ENCODE data around the gene RPP25L.

RPP25L gene

GRCh38 chr9:34611251-34611810 is 566 bp downstream of the RPP25L start:
- DNase-seq (ENCODE audit: low spot score), result peak; percentile 29

- no peak for DNase-seq (ENCODE audit: low spot score)
Measured at GRCh38 chr9:34610434-34611206, 1.3 kb downstream of the RPP25L start.

DNA sequence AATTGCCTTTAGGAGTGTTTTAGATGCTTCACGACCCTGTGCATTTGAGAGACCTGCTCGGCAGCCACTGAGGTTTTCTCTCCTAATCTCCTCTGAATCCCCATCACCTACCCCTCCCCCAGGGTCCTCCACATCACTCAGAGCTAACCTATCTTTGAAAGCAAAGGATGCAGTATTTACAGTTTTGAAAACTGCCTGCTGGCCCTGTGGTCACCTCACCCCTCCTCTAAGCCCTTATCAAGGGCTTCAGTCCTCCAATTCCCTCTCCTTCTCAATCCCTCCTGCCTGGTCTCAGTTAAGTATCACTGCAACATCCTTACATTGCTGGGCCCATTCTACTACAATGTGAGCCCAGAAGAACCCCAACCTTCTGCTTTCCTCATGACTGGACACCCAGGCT is 4.6 kb downstream of the RPP25L start:
- DNase-seq (ENCODE audit: low spot score), result no peak

GRCh38 chr9:34606905-34607304 is 5.0 kb downstream of the RPP25L start:
- DNase-seq (ENCODE audit: low spot score), result no peak

- no peak for DNase-seq (ENCODE audit: low spot score)
Measured at GRCh38 chr9:34606190-34606589, 5.7 kb downstream of the RPP25L start.

- peak; percentile 83 for DNase-seq (ENCODE audit: low spot score)
Measured at GRCh38 chr9:34603610-34604231, 8.2 kb downstream of the RPP25L start.

- DNase-seq (ENCODE audit: low spot score), result no peak
Measured at GRCh38 chr9:34601937-34602573, 9.8 kb downstream of the RPP25L start.

DNA sequence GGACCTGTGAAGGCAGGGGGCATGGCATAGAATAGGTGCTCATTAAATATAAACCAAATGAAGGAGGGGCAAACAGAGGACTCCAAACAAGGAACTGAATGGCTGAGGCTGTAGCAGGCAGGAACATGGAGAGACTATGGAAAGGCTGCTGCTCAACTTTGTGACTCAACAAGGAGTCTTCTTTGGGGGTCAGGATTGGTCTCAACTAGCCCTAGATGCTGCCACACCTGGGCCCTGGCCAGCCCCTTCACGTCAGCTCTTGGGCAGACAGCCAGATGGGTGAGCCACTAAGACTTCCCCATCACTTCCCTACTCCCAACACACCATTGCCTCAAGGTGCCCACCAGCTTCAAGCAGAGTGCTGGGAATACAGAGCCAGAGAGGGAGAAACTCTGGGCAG is 11.0 kb downstream of the RPP25L start:
- DNase-seq (ENCODE audit: low spot score), result no peak

DNA sequence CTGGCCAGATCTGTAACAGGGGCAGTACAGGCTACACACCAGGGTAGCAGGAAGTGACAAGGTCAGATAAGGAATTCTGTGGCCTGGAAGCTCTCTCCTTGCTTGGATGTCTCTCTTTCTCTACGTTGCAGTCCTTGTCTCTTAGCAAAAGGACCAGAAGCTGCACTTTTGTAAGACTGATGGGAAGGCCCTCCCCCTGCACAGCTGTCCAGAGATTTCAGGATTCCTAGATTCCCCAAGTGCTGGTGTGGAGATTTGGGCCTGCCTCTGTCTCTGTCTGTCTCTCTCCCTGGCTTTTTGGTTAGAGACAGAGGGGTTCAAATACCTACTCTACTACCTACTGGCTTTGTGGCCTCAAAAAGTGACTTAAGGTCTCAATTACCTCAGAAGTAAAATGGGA is 12.4 kb downstream of the RPP25L start:
- no peak for DNase-seq (ENCODE audit: low spot score)

DNA sequence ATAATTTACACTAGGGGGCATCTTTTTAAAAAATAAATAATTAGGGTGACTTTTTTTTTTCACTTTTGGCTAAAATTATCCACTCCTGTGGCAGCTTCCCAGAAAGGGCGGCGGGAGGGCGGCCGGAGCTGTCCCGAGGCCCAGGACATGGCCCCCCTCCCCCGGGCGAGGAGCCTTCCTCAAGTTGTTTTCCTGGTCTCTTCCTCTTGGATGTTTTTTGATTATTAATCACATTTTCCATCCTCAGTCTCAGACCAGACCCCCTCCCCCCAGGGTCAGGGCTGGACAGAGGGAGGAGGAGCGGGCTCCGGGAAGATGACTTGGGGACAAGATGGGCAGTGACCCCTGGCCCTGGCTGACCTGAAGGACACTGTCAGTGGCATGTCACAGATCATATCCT is 17.7 kb downstream of the RPP25L start:
- no peak for DNase-seq (ENCODE audit: low spot score)

DNA sequence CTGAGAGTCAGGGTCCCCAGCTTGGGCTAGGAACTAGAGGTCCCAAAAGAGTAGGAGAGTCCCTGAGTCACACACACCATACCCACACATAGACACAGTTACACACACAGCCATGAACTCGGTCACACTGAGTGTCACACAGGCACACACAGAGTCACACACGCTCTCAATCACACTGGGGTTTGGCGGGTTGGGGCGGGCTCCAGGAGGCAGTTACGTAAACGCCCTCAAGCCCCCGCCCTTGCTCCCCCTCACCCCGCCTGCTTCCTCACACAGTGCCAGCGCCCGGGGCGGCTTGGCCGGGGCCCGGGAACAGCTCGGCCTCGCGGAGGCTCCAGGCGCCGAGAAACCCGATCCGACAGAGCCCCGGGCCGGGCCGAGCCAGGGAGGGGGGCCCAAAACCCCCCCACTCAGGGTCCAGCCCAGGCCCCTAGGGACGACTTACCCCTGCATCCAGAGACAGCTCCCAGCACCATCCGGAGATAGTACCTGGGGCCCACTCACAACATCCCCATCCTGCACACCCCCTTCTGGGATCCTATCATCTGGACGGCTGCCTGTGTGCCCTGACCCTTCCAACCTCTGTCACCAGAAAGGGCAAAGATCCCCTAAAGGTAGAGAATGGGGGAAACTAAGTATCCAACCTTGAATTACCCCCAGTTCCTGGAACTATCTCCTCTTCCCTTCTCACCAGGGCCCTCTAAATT is 18.8 kb downstream of the RPP25L start:
- no peak for DNase-seq (ENCODE audit: low spot score)

- DNase-seq (ENCODE audit: low spot score), result no peak
Measured at GRCh38 chr9:34591917-34592866, 19.7 kb downstream of the RPP25L start.

DNA sequence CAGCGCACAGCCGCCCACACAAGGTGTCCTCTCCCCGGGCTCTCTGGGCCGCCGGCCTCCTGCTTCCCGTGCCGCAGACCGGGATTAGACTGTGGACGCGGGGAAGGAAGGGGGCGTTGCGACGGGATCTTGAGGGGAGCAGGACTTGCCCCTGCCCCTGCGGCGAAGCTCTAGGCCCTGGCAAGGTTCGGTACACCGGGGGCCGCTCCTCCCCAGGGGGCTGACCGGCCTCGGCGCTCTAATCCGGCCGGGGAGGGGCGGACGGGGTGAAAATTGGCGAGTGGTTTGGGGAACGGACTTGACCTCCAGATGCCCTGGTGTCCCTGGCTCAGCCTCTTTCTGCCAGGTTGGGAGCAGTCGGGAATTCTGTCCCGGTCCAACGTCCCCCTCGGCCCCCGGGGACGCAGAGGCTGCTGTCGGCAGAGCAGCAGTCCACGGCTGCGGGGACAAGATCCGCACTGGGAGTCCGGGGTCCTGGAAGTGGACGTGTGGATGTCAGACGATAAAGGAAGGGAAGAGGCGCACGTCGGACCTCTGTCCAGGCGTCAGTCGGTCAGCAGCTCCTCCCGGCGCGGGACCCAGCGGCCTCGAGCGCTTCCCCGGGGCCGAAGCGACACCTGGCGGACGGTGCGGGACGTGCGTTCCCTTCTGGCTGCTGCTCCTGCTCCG is 20.5 kb downstream of the RPP25L start:
- DNase-seq (ENCODE audit: low spot score), result peak; percentile 63

DNA sequence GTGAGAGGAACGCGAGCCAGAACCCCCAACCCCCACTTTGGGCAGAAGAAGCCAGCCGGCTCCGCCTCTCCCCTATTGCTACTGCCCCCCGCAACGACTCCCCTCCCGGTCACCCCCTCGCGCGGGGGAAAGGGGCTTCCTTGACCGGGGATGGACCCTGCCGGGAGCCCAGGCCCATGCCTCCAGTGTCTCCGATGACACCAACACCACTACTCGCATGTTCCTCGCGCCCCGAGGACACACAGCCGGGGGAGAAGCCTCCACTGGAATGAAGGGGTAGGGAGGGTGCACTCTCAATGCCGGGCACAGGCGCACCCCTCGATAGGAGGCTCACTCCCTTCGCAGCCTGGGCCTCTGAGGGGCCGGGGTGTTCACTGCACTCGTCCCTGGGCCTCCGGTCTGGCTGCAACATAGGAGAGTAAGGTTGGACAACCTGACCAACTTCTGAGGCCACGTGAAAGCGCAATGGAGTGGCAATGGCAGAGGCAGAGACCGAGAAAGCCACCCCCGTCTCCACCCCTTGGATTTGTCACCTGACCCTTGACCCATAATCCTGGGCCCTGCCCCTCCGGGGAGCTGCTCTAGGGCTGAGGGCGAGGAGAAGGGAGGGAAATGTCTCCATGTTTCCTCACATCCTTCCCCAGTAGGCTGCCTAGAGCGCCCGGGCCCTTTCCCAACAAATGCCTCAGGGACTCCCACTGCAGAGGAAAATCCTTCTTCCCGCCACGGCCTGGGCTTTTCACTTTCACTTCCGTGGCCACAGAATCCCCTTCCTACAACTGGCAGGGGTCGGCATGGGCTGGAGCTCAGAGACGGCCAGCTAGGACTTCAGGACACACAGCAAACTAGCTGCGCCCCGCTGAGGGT is 21.3 kb downstream of the RPP25L start:
- DNase-seq (ENCODE audit: low spot score), result no peak

DNA sequence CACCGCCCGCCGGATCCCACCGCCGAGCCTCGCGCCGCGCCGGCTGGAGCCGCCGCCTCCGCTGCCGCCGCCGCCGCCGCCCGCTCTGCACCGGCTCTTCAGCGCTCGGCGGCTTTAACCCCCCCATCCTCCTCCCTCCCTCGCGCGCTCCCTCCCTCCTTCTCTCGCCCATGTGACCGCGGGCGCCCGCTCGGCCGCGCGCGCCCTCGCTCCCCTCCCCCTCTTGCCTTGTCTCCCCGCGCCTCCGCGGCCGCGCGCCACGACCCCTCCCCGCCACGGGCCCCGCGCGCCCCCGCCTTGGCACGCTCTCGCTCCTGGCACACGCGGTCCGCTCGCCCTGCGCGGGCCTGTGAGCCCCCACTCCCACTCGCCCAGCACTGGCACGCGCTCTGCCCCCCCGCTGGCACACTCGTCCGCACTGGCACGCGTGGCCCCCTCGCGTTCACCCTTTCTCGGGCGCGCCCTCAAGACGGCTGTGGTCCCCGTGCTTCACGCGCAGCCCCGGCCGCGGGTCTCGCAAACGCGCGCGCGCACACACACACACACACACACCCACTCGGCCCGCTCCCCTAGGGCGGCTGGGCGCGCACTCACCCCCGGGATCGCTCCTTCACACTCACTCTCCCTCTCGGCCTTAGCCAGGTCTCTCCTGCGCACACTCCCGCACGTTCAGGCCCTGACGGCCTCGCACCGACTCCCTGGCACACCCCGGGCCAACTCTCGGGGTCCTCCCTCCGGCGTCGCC is 22.1 kb downstream of the RPP25L start, which contains the start of gene CNTFR:
TSS of gene CNTFR (minus strand) at position 89 of the 745 bp plus-strand sequence. CDS start 20,743 bp downstream, outside the sequence.
- no peak for DNase-seq (ENCODE audit: low spot score)

- DNase-seq (ENCODE audit: low spot score), result no peak
Measured at GRCh38 chr9:34588671-34589635, 22.9 kb downstream of the RPP25L start.

GRCh38 chr9:34587271-34587670 is 24.6 kb downstream of the RPP25L start:
- no peak for DNase-seq (ENCODE audit: low spot score)

Measured in pons (tissue), 1 donor.